SHP77 treated with DMSO at 0.1 percent for 48 hours (cell line): ENCODE measurements around the gene GTF2I.
"Not testable (repeated sequence)": the region's sequence is repeated elsewhere in the genome, so short reads cannot be mapped to it uniquely, and the experiment has no call there.

Experiments used
- DNase-seq: peaks from one replicate; lab custom pipeline; 2025; lab: John Stamatoyannopoulos, UW

GTF2I gene

GRCh38 chr7:74656837-74657691, 454 bp upstream of the GTF2I start:
- DNase-seq = peak; percentile 74

- DNase-seq = peak; percentile 68
Observed at GRCh38 chr7:74658178-74659004, 873 bp downstream of the GTF2I start.

DNA sequence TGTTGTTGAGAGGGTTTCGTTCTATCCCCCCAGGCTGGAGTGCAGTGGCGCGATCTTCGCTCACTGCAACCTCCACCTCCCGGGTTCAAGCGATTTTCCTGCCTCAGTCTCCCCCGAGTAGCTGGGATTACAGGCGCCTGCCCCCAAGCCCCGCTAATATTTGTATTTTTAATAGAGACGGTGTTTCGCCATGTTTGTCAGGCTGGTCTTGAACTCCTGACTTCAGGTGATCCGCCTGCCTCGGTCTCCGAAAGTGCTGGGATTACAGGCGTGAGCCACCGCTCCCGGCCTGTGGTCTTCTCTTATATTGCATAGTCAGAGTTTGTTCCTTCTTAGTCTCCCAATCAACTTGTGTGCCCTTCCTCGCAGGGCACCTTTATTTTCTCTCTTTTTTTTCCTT, 2.7 kb downstream of the GTF2I start:
- not testable (repeated sequence) for DNase-seq

- not testable (repeated sequence) for DNase-seq
Observed at GRCh38 chr7:74661836-74662794, 4.6 kb downstream of the GTF2I start.

DNA sequence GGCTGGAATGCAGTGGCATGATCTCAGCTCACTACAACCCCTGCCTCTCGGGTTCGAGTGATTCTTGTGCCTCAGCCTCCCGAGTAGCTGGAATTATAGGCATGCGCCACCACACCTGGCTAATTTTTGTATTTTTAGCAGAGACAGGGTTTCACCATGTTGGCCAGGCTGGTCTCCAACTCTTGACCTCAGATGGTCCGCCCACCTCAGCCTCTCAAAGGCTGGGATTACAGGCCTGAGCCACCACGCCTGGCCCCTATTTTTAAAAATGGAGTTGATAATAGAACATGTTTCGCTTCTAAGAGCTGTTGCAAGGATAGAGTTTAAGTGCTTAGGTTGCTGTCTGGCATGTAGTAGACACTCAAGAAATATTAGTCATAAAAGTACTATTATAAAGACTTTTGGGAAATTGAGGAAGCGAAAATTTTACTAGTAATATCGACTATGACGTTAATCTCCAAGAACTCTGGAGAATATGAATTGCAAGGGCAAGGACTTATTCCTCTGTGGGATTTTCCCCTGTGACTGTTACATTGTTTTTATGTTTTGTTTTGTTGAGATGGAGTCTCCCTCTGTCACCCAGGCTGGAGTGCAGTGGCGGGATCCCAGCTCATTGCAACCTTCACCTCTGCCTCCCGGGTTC, 7.9 kb downstream of the GTF2I start:
- no peak for DNase-seq

- not testable (repeated sequence) for DNase-seq
Observed at GRCh38 chr7:74667013-74667412, 9.5 kb downstream of the GTF2I start.

DNA sequence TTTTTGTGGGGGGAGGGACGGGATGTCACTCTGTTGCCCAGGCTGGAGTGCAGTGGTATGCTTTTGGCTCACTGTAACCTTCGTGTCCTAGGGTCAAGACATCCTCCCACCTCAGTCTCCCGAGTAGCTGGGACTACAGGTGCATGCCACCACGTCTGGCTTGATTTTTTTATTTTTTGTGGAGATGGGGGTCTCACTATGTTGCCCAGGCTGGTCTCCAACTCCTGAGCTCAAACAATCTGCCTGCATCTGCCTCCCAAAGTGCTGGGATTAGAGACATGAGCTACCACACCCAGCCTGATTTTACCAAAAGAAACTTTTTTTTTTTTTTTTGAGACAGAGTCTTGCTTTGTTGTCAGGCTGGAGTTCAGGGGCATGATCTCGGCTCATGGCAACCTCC, 10.0 kb downstream of the GTF2I start:
- DNase-seq = not testable (repeated sequence)

DNA sequence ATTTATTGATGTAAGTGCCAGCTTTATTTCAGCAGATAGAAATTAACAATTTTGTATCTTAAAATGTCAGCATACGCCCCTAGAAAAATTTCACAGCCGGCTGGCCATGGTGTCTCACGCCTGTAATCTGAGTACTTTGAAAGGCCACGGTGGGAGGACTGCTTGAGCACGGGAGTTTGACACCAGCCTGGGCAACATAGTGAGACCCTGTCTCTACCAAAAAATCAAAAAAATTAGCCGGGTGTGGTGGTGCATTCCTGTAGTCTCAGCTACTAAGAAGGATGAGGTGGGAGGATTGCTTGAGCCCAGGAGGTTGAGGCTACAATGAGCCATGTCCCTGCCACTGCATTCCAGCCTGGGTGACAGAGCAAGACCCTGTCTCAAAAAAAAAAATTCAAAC, 14.1 kb downstream of the GTF2I start:
- no peak for DNase-seq

- DNase-seq = no peak
Observed at GRCh38 chr7:74672343-74672915, 14.9 kb downstream of the GTF2I start.

- no peak for DNase-seq
Observed at GRCh38 chr7:74674166-74674565, 16.6 kb downstream of the GTF2I start.

GRCh38 chr7:74682829-74683228, 25.3 kb downstream of the GTF2I start:
- DNase-seq = no peak

GRCh38 chr7:74683799-74684198, 26.3 kb downstream of the GTF2I start:
- no peak for DNase-seq

DNA sequence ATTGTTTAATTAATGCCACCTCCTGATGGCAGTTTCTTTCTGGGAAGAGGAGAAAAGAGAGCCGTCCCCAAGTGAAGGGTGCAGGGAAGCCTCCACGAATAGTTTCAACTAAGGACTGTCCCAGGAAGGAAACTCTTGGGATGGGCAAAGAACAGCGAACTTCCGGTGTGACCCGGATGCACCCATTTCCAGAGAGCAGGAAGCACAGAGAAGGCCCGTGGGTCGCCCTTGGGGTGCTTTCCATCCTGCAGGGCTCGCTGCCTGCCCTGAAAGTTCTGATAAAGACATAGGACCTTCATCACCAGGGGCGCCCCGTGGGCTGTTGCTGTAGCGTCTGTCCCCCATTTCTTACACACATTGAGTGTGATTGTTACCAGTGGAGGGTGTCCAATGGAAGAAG, 27.0 kb downstream of the GTF2I start:
- DNase-seq = no peak

DNA sequence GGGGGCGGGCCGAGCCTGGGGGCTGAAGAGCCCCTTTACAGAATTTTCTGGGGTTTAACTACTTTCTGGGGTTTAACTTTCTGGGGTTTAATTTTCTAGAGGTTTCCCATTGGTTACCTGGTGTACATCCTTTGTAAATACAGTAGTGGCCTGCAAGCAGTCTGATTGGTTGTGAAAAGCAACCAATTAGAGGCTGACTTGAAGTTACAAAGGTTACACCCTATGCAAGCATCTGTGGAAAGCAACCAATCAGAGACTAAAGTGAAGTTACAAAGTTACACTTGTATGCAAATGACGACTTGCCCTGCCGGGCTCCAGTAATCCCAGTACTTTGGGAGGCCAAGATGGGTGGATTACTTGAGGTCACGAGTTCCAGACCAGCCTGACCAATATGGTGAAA, 27.4 kb downstream of the GTF2I start:
- DNase-seq = no peak

GRCh38 chr7:74690474-74690873, 33.0 kb downstream of the GTF2I start:
- DNase-seq = no peak

- not testable (repeated sequence) for DNase-seq
Observed at GRCh38 chr7:74704419-74704818, 46.9 kb downstream of the GTF2I start.

- DNase-seq = no peak
Observed at GRCh38 chr7:74707238-74707637, 49.7 kb downstream of the GTF2I start.

GRCh38 chr7:74708569-74709275, 51.2 kb downstream of the GTF2I start:
- DNase-seq = no peak

GRCh38 chr7:74709880-74710671, 52.6 kb downstream of the GTF2I start:
- DNase-seq = no peak

DNA sequence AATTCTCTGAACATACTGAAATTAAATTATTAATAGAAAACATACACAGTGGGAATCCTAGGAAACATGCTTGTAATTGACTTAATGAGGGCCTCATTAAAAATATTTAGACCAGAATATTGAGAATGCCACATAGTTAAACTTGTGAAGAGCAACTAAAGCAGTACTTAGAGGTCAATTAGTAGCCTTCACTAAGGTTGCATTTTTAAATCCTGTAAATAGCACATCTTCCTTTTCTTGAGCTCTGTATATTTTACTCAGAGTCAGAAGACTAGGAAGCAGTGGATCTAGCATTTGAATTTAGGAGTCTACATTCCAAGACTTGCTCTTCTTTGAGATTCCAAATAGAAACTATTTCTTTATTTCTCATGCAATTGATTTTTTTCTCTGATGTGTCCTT, 56.0 kb downstream of the GTF2I start:
- no peak for DNase-seq
